ENCODE results near the gene CASP12.

The CASP12 gene

GRCh38 chr11:104883342-104883741 is 14.9 kb downstream of the CASP12 start:
- no peak for DNase-seq

GRCh38 chr11:104881117-104881794 is 17.0 kb downstream of the CASP12 start:
- no peak for DNase-seq

GRCh38 chr11:104879514-104880190 is 18.6 kb downstream of the CASP12 start:
- DNase-seq: no peak

GRCh38 chr11:104876861-104877431 is 21.3 kb downstream of the CASP12 start:
- DNase-seq: no peak

- no peak for DNase-seq
These were observed 21.9 kb downstream of the CASP12 start for GRCh38 chr11:104876324-104876723.

GRCh38 chr11:104873252-104873651 is 25.0 kb downstream of the CASP12 start:
- DNase-seq: no peak

- DNase-seq: no peak
These were observed 25.9 kb downstream of the CASP12 start for GRCh38 chr11:104872393-104872792.

GRCh38 chr11:104870910-104871309 is 27.4 kb downstream of the CASP12 start:
- DNase-seq: no peak

GRCh38 chr11:104866815-104867214 is 31.4 kb downstream of the CASP12 start:
- DNase-seq: no peak

GRCh38 chr11:104858882-104859775 is 39.1 kb downstream of the CASP12 start:
- no peak for DNase-seq

GRCh38 chr11:104856607-104857006 is 41.7 kb downstream of the CASP12 start:
- DNase-seq: no peak

GRCh38 chr11:104855965-104856364 is 42.3 kb downstream of the CASP12 start:
- DNase-seq: no peak

- no peak for DNase-seq
These were observed 45.0 kb downstream of the CASP12 start for GRCh38 chr11:104853276-104853675.

- DNase-seq: no peak
These were observed 45.4 kb downstream of the CASP12 start for GRCh38 chr11:104852811-104853210.

- no peak for DNase-seq
These were observed 52.0 kb downstream of the CASP12 start for GRCh38 chr11:104846216-104846615.

- no peak for DNase-seq
These were observed 53.8 kb downstream of the CASP12 start for GRCh38 chr11:104844451-104844850.

GRCh38 chr11:104843150-104843836 is 55.0 kb downstream of the CASP12 start:
- no peak for DNase-seq

- DNase-seq: no peak
These were observed 56.2 kb downstream of the CASP12 start for GRCh38 chr11:104841973-104842525.

- DNase-seq: no peak
These were observed 57.1 kb downstream of the CASP12 start for GRCh38 chr11:104841185-104841584.

- no peak for DNase-seq
These were observed 60.2 kb downstream of the CASP12 start for GRCh38 chr11:104837969-104838639.

- DNase-seq: no peak
These were observed 61.6 kb downstream of the CASP12 start for GRCh38 chr11:104836691-104837090.

All from NCI-H2171 (cell line).